Ramos (cell line): ENCODE results near the gene LURAP1L.

ENCODE experiments used
- in situ Hi-C: fragments of 300-500 bp; cut with MboI; formaldehyde crosslinking; loops from one replicate; pipeline ENCODE4 v1.14.3; 2022; ENCODE audit warnings: low sequenced_read_pairs; ENCODE audit not compliant: unreplicated experiment

Gene LURAP1L

GRCh38 chr9:12775679-12776512 lies 1.1 kb downstream of the LURAP1L start:
- in situ Hi-C loops = no loop called here

DNA sequence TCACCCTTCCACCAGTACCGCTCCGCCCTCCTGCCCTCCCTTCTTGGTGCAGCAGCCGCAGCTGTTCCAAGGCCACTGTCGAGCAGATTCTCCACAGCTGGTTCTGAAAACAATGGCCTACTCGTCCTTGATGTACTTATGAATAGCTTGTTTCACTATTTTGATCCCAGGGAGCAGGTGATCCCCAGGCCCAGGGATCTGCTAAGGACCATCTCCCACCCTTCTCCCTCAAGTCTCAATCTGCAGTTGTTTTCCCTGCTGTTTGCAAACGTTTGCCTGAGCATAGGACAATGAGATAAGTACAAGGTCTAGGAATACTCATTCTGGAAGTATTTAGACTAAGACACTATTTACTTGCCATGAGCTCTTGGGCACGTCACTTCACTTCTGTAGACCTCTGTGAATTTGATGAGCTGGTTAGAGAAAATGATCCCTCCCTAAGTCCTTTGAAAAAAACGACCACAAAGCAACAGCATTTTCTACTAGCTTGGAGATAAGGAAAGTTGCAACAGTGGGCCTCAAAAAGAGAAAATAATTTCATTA lies 1.8 kb downstream of the LURAP1L start:
- in situ Hi-C loops = no loop called here

DNA sequence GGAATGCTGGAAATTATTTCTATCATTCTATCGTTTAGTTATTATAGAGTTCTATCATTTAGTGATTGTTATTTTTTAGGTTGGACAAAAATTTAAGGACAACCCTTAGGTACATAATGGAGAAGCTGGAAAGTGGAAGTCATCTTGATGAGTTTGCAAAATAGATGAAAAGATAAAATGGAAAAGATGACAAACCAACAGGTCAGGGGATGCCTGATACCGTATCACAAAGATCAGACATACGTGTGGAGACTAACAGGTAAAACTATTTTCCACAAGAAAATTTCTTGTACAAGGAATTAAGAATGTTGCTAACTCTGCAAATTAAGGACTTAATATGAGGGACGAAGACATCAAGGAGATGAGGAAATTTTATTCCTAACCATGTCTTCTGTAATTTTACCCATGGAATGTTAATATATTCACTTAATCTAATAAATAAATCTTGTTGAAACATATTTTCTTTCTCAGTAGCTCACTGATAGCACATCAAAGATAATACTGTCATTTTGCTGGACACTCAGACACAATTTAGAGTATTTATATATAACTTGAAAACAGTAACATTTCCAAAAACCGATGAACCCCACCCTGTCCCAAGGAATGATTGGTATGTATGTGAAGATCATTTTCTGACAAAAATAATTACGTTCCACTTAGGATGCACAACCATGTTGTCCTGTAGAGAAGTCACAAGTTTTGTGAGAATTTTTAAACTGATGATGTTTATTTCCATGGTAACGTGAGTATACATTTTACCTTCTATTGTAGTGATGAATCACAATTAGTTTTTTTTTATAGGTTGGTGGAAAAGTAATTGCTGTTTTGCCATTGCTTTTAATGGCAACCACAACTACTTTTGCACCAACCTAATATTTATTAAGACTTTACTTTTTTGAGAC lies 2.6 kb downstream of the LURAP1L start:
- in situ Hi-C loops = no loop called here

GRCh38 chr9:12778389-12778788 lies 3.6 kb downstream of the LURAP1L start:
- in situ Hi-C loops = no loop called here

DNA sequence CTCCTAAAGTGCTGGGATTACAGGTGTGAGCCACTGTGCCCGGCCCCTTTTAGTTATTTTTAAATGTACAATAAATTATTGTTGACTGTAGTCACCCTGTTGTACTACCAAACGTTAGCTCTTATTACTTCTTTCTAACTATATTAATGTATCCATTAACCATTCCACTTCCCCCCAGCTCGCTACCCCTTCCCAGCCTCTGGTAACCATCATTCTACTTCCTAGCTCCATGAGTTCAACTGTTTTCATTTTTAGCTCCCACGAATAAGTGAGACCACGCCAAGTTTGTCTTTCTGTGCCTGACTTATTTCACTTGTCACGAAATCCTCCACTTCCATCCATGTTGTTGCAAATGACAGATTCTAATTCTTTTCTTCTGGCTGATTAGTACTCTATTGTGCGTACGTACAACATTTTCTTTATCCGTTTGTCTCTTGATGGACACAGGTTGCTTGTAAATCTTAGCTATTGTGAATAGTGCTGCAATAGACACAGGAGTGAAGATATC lies 6.5 kb downstream of the LURAP1L start:
- in situ Hi-C loops = no loop called here

DNA sequence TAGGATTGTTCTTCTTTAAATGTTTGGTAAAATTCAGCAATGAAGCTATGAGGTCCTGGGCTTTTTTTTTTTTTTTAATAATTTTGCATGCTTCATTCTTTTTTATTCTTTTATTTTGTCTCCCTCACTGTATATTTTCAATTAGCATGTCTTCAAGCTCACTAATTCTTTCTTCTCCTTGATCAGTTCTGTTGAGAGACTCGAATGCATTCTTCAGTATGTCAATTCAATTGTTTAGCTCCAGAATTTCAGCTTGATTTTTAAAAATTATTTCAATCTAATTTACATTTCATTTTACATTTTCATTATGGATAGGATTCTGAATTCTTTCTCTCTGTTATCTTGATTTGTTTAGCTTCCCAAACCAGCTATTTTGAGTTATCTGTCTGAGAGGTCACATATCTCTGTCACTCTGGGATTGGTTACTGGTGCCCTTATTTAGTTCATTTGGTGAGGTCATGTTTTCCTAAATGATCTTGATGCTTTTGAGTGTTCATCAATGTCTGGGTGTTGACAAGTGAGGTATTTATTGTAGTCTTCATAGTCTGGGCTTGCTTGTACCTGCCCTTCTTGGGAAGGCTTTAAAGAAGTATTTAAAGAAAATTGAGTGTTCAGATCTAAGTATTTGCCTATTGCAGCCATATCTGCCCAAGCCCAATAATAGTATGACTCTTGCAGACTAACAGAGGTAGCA lies 9.1 kb downstream of the LURAP1L start:
- in situ Hi-C loops = no loop called here

DNA sequence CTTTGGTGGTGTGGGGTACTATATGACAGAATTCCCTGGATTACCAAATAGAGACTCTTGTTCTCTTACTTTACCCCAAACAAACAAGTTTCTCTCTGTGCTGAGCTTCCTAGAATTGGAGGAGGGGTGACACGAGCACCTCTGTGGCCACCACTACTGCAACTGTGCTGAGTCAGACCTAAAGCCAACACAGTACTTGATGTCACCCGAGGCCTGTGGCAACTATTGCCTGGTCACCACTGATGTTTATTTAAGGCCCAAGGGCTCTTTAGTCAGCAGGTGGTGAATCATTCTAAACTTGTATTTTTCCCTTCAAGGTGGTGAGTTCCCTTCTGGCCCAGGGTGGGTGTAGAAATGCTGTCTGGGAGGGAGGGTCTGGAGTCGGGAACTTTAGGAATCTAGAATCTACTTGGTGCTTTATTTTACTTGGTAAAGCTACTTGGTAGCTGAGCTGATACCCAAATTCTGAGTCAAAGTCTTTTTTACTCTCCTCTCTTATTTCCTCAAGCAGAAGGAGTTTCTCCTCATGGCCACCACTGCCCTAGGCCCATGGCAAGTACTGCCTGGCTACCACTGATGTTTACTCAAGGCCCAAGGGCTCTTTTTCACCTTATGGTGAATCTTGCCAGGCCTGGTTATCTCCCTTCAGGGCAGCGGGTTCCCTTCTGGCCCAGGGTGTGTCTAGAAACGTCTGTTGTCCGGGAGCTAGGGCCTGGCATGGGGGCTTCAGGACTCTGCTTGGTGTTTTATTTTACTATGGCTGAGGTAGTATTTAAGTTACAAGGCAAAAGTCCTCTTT lies 9.8 kb downstream of the LURAP1L start:
- in situ Hi-C loops = no loop called here

GRCh38 chr9:12785260-12785770 lies 10.5 kb downstream of the LURAP1L start:
- in situ Hi-C loops = no loop called here

DNA sequence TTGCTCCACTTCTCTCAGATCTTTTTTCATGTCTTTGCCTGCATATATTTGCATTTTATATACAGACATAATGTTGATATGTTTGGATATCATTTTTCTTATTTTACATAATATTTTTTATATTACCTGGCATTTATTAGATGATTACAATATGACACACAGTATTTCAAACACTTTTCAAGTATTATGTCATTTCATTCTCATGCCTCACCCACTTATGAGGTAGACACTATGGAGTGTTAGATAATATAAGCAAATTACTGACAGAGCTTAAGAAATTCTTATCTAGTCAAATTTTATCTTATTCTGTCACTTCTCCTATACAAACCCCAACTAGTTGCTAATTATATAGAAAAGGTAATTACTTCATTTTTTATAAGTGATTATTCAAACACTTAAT lies 11.1 kb downstream of the LURAP1L start:
- in situ Hi-C loops = no loop called here

- in situ Hi-C loops = no loop called here
These were observed 15.2 kb downstream of the LURAP1L start for GRCh38 chr9:12790001-12790400.

DNA sequence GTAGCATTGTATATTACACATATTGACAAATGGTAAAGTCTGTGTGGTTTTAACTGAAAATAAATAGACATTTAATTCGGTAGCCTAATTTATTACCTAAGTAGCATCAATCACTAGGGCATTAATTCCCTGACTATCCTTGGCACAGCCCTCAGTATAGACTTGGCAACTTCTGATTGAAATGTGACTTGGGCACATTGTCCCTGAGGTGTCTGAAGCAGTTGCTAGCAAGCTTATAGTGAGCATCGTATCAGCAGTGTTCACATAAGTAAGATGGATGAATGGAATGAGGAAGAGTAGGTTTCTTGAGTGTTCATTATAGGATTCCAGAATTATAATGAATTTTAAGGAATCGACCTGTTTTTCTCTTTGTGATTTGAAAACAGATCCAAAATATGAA lies 16.1 kb downstream of the LURAP1L start:
- in situ Hi-C loops = no loop called here

DNA sequence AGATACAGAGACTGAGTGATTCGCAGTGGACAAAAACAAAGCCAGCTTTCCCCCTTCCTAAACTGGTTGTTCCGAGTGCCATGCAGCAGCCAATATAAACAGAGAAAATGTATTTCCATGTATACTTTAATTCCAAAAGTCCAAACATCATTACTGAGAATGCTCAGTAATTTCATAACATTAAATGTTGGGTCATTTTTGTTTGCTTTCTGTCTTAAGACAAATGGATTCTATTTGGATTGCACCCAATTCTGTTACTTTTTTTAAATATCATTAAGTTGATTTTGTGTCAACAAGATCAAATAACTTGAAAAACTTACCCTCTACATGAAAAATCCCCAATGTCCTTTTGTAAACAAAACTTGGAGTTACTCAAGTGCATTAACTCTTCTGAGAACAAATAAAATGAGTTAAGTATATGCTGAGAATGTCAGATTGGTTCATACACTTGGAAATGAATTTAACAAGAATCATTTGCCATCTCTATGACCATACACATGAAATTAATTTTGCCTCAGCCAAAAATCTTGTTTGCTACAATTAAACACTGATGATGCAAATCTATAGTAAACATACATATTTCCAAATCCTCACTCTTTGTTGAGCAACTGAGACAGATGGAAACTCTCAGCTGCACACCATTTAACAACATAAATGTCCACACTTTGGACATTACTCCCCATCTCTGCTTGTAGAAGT lies 19.4 kb downstream of the LURAP1L start:
- in situ Hi-C loops = no loop called here

GRCh38 chr9:12796601-12797000 lies 21.8 kb downstream of the LURAP1L start:
- in situ Hi-C loops = no loop called here

- in situ Hi-C loops = no loop called here
These were observed 22.2 kb downstream of the LURAP1L start for GRCh38 chr9:12797037-12797436.

DNA sequence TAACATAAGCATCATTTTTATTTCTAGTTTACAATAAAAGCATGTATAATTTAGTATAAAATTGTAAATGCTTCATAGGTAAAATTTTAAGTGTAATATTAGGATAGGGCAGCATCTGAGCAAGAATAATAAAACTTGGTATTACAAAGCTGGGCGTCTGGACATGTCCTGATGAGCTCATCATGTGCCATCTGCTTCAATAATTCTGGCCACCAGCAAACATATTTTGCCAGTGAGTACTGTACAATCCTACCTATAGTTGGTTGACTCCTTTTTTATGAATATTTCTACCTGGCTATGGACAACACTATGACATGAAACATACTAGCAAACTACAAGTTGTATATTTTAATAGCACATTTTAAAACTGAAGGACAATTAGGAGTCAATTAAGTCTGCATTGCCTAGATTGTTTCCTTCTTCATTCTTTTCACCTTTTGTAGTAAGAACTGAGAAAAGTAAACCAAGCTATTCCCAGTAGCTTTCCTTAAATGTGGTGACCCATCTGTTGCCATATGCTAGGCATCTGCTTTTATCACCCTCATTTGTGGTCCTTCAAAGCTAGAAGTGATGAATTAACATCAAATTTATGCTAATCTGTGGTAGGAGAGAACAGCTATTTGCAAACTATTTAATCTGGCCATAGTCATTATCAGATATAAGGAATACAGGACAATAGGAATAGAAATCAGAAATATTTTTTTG lies 23.4 kb downstream of the LURAP1L start:
- in situ Hi-C loops = no loop called here

DNA sequence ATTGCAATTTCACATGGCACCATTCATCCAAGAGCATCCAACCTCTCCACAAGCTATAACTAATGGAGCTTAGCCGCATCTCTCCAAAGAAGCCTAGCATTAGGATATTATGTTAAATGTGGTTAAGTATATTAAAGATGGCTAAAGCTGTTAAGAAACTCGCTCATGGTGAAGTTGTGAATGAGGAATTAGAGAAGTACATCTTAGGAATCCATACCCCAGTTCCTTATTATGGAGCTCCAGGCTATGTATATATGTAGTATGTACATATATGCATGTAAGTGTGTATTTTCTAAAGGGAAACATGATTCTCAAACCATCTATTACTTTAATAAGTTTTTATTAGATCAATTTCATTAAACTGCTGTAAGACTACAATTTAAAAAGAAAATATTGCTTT lies 26.4 kb downstream of the LURAP1L start:
- in situ Hi-C loops = no loop called here

GRCh38 chr9:12801663-12802062 lies 26.8 kb downstream of the LURAP1L start:
- in situ Hi-C loops = no loop called here

DNA sequence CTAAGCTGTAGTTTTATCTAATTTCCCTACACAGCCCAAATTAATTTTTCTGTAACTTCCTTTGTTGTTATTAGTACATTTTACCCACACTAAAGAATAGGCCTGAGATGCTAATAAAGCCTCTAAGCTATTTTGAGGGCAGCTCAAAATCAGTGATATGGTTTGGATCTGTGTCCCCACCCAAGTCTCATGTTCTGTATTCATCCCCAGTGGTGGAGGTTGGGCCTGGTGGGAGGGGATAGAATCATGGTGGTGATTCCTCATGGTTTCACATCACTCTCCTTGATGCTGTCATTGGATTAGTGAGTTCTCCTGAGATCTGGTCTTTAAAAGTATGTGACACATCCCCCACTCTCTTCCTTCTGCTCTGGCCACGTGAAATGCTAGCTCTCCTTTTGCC lies 27.3 kb downstream of the LURAP1L start:
- in situ Hi-C loops = no loop called here
